Endothelial cell of umbilical vein (primary cell): ENCODE data around the gene SPINDOC.

Source experiments
- EZH2 ChIP-seq: IDR thresholded peaks from 2 replicates; pipeline ENCODE4 v1.6.1; 2012; ENCODE audit warnings: borderline replicate concordance, low read depth, mild to moderate bottlenecking, moderate library complexity, low read length, inconsistent platforms; ENCODE audit not compliant: severe bottlenecking
- GATA2 ChIP-seq: IDR thresholded peaks from 2 replicates; pipeline ENCODE4 v1.7.0; 2011; ENCODE audit warnings: low read depth, mild to moderate bottlenecking, moderate library complexity, mixed read lengths, low read length; ENCODE audit not compliant: insufficient read length, insufficient read depth
- JUN ChIP-seq: IDR thresholded peaks from 2 replicates; pipeline ENCODE4 v1.6.1; 2011; ENCODE audit warnings: borderline replicate concordance, low read depth; ENCODE audit not compliant: insufficient read length, insufficient read depth
- POLR2A ChIP-seq: IDR thresholded peaks from 2 replicates; pipeline ENCODE4 v1.6.1; 2012; ENCODE audit warnings: low read depth, mild to moderate bottlenecking, control low read depth, low read length
- TF ChIP-seq, protein P1 (sequence below), 2 donors: IDR thresholded peaks; 1 replicate in 1 of 2; 2 replicates in 1 of 2; pipeline ENCODE4 v1.5.1; 2011; ENCODE audit warnings: low read length in 2 of 2, mild to moderate bottlenecking in 2 of 2, moderate library complexity in 2 of 2, control low read depth in 1 of 2, inconsistent platforms in 1 of 2, low read depth in 1 of 2; ENCODE audit not compliant: insufficient read depth in 1 of 2; ENCODE audit errors: extremely low read depth in 1 of 2

DNA sequence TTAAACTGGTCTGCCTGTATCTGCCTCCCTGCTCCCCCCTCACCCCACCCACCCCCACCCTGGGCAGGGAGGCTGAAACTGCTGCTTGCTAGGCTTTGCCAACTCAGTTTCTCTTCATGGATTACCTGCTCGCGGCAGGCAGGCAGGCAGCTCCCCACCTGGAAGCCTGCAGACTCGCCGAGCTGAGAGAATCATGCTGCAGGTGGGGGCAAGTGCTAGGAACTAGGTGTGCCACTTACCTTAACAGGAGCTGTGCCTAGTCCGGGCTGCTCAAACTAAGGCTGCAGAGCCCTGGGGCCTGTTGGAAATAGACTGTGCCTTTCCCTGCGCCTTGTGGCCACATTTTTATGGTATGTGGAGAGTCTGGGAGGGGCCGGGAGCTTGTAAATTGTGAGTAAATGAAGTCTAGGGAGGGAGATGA, 55.9 kb downstream of the SPINDOC start:
- TF ChIP-seq POLR2A, result no peak
- TF ChIP-seq, protein P1, sequence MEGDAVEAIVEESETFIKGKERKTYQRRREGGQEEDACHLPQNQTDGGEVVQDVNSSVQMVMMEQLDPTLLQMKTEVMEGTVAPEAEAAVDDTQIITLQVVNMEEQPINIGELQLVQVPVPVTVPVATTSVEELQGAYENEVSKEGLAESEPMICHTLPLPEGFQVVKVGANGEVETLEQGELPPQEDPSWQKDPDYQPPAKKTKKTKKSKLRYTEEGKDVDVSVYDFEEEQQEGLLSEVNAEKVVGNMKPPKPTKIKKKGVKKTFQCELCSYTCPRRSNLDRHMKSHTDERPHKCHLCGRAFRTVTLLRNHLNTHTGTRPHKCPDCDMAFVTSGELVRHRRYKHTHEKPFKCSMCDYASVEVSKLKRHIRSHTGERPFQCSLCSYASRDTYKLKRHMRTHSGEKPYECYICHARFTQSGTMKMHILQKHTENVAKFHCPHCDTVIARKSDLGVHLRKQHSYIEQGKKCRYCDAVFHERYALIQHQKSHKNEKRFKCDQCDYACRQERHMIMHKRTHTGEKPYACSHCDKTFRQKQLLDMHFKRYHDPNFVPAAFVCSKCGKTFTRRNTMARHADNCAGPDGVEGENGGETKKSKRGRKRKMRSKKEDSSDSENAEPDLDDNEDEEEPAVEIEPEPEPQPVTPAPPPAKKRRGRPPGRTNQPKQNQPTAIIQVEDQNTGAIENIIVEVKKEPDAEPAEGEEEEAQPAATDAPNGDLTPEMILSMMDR (IDR thresholded peaks at IDR 0.05; ENCODE audit: extremely low read depth in 1 of 2, insufficient read depth in 1 of 2, low read depth in 1 of 2, low read length in 2 of 2), result no peak
- TF ChIP-seq GATA2, result no peak
- no peak for TF ChIP-seq EZH2
- TF ChIP-seq JUN, result no peak
